ENCODE measurements around the gene ARG2.

The ARG2 gene

DNA sequence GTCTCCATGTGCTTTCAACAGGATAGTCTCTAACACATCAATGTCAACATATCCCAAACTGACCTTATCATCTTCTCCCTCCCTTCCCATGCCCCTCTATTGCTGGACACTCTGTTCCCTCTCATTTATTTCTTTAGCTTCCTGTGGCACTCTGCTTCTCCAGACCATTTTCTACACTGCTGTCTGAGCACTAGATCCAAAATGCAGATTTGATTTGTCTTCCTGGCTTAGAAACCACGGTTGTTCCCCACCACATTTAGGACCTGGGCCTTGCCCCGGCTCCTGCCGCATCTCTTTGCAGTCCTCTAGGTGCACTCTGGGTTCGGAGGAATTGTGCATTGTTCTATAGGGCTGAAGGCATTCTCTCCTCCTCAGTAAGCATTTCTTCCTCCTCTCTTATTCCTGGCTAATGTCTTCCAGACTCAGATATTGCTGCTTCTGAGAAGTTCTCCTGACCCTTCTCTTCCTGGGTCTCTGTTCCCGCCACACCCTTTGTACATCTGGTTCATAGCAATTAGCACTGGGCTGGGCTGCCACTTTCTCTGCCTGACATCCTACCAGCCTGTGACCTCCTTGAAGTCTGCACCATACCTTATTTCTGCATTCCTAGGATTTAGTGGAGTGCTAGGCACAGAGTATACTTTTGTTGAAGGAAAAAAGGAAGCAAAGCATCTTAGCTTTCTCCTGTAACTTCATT, 13.9 kb downstream of the ARG2 start:
- no peaks in the 10 kb centered on the region for H3K36me3 ChIP-seq (ENCODE audit: control insufficient read depth in 2 of 2, insufficient read depth in 2 of 2, low read length in 2 of 2)
- H3K9ac ChIP-seq (ENCODE audit: low read depth in 1 of 2, low read length in 2 of 2) = no peak overlapping the region
- H3K27me3 ChIP-seq (ENCODE audit: control insufficient read depth in 2 of 2, insufficient read depth in 2 of 2, low read length in 2 of 2) = no peaks in the 10 kb centered on the region
- no peaks in the 10 kb centered on the region for H3K9me3 ChIP-seq (ENCODE audit: control insufficient read depth in 2 of 2, low read length in 2 of 2)
- no peaks in the 10 kb centered on the region for H3K4me1 ChIP-seq (ENCODE audit: control insufficient read depth in 2 of 2, insufficient read depth in 2 of 2, low read length in 2 of 2)
- no peak overlapping the region for H3K4me3 ChIP-seq (ENCODE audit: low read length in 2 of 2)
- H3K27ac ChIP-seq (ENCODE audit: low read depth in 2 of 2, low read length in 2 of 2) = no peak overlapping the region

DNA sequence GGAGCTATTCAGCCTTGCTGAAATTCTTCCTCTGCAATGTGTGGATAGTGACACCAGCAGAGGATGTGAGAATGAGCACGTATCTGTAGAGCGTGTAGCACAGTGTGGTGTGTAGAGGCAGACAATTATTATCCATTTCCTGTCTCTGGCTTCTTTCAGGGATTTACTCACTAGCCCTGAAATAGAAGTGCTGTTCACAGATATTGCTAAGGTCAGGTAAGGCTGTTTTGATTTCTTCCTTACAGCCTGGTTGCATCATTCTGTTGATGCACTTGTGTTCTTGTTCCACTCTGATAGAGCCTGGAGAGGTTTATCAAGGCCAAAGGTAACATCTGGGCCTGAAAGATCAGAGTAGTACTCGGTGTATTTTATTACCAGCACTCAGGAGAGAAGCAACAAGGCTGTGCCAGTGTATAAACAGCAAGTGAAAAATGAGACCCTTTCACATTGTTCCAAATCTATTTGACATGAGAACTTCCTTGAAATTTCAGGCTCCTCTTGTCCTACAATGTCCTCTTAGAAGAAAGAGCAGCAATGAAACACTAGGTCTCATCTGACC, 16.7 kb downstream of the ARG2 start:
- Histone ChIP-seq H3K27me3 (ENCODE audit: control insufficient read depth in 2 of 2, insufficient read depth in 2 of 2, low read length in 2 of 2) (no peaks in the 10 kb centered on the region), H3K4me1 (ENCODE audit: control insufficient read depth in 2 of 2, insufficient read depth in 2 of 2, low read length in 2 of 2) (no peaks in the 10 kb centered on the region), H3K9ac (ENCODE audit: low read depth in 1 of 2, low read length in 2 of 2) (no peak overlapping the region), H3K36me3 (ENCODE audit: control insufficient read depth in 2 of 2, insufficient read depth in 2 of 2, low read length in 2 of 2) (no peaks in the 10 kb centered on the region), H3K9me3 (ENCODE audit: control insufficient read depth in 2 of 2, low read length in 2 of 2) (no peaks in the 10 kb centered on the region), H3K27ac (ENCODE audit: low read depth in 2 of 2, low read length in 2 of 2) (no peak overlapping the region), H3K4me3 (ENCODE audit: low read length in 2 of 2) (no peak overlapping the region)

DNA sequence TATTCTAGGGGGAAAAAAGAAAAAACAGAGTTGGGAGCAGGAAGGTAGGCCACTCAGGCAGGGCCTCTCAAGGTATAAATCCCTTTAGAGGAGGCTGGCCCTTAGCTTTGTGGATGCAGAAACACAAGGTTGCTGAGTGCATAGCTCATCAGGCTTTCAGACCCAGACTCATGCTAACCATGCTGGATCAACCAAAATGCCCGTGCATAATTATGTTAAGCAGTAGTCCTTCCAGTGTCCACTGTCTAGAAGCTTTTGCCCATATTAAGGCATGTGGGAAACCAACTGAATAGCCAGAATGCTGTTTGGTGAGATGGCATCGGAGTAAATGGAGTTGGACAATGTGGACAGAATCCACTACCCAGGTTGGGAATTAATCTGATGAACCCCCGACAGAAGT, 18.9 kb downstream of the ARG2 start:
- no peak overlapping the region for H3K4me3 ChIP-seq (ENCODE audit: low read length in 2 of 2)
- H3K9me3 ChIP-seq (ENCODE audit: control insufficient read depth in 2 of 2, low read length in 2 of 2) = no peaks in the 10 kb centered on the region
- no peaks in the 10 kb centered on the region for H3K36me3 ChIP-seq (ENCODE audit: control insufficient read depth in 2 of 2, insufficient read depth in 2 of 2, low read length in 2 of 2)
- H3K27me3 ChIP-seq (ENCODE audit: control insufficient read depth in 2 of 2, insufficient read depth in 2 of 2, low read length in 2 of 2) = no peaks in the 10 kb centered on the region
- H3K9ac ChIP-seq (ENCODE audit: low read depth in 1 of 2, low read length in 2 of 2) = no peak overlapping the region
- H3K27ac ChIP-seq (ENCODE audit: low read depth in 2 of 2, low read length in 2 of 2) = no peak overlapping the region
- no peaks in the 10 kb centered on the region for H3K4me1 ChIP-seq (ENCODE audit: control insufficient read depth in 2 of 2, insufficient read depth in 2 of 2, low read length in 2 of 2)

DNA sequence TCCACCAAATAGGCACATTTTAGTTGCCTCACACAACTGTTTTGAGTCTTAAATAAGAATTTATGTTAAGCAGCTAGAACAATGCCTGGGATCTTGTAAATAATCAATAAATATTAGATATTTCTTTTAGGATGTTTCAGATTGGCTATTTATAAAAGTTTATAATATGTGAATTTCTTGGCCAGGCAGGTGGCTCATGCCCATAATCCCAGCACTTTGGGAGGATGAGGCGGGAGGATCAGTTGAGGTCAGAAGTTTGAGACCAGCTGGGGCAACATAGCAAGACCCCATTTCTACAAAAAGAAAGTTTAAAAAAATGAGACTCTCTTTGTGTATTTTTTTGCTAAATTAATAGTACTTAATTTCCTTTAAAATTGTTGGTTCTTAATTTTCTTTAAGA, 21.8 kb downstream of the ARG2 start:
- Histone ChIP-seq H3K4me1 (ENCODE audit: control insufficient read depth in 2 of 2, insufficient read depth in 2 of 2, low read length in 2 of 2) (no peaks in the 10 kb centered on the region), H3K27me3 (ENCODE audit: control insufficient read depth in 2 of 2, insufficient read depth in 2 of 2, low read length in 2 of 2) (no peaks in the 10 kb centered on the region), H3K36me3 (ENCODE audit: control insufficient read depth in 2 of 2, insufficient read depth in 2 of 2, low read length in 2 of 2) (peaks cover 6 to 7% of the 10 kb centered on the region in 2 donors), H3K4me3 (ENCODE audit: low read length in 2 of 2) (no peak overlapping the region), H3K27ac (ENCODE audit: low read depth in 2 of 2, low read length in 2 of 2) (no peak overlapping the region), H3K9ac (ENCODE audit: low read depth in 1 of 2, low read length in 2 of 2) (no peak overlapping the region), H3K9me3 (ENCODE audit: control insufficient read depth in 2 of 2, low read length in 2 of 2) (no peaks in the 10 kb centered on the region)

DNA sequence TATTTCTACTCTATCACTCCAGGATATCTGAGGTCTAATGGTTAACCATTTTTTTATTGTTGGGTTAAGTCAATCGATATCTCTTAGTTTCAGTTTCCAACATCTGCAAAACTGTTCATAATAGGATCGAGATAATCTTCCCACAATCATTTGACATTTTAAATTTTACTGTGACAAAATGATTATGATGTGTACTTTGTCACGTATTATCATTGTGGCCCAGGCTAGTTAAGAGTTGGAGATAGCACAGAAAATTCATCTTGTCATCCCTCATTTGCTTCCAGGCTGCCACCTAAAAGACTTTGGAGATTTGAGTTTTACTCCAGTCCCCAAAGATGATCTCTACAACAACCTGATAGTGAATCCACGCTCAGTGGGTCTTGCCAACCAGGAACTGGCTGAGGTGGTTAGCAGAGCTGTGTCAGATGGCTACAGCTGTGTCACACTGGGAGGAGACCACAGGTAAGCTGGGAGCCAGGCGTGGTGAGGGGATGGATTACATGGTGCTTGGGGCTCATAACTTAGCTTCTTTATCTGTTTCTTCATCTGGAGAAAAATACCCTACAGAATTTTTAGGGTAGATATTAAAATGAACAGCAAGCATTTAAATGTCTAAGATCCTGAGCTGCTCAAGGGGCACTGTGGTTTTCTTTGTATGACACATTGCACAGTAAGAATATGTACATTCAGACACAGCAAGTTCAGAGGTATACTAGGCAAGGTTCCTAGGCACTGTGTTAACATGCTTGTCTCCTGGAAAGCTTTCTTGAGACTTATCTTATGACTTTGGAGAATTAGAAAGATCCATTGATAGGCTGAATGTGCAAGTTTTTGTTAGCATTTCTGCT, 22.4 kb downstream of the ARG2 start:
- H3K36me3 ChIP-seq (ENCODE audit: control insufficient read depth in 2 of 2, insufficient read depth in 2 of 2, low read length in 2 of 2) = peaks cover 8 to 10% of the 10 kb centered on the region in 2 donors
- no peak overlapping the region for H3K4me3 ChIP-seq (ENCODE audit: low read length in 2 of 2)
- H3K9me3 ChIP-seq (ENCODE audit: control insufficient read depth in 2 of 2, low read length in 2 of 2) = no peaks in the 10 kb centered on the region
- no peaks in the 10 kb centered on the region for H3K27me3 ChIP-seq (ENCODE audit: control insufficient read depth in 2 of 2, insufficient read depth in 2 of 2, low read length in 2 of 2)
- H3K4me1 ChIP-seq (ENCODE audit: control insufficient read depth in 2 of 2, insufficient read depth in 2 of 2, low read length in 2 of 2) = no peaks in the 10 kb centered on the region
- H3K9ac ChIP-seq (ENCODE audit: low read depth in 1 of 2, low read length in 2 of 2) = no peak overlapping the region
- no peak overlapping the region for H3K27ac ChIP-seq (ENCODE audit: low read depth in 2 of 2, low read length in 2 of 2)

DNA sequence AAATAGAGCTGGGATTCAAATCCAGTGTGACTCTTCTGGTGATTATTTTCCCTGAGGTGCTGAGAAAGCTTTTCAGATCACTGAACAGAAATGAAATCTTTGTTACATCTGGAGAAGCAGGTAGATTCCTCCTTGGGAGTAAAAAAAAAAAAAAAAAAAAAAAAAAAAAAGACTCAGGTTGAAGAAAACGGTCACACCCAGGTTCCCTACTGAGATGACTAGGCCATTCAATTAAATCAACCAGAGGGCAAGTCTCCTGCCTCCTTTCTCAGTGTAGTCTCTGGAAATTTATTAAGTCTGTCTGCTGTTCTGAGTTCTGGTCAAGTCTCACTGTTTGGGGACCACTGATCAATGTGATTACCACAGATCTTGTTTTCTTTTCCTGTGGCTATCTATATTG, 24.0 kb downstream of the ARG2 start:
- Histone ChIP-seq H3K4me1 (ENCODE audit: control insufficient read depth in 2 of 2, insufficient read depth in 2 of 2, low read length in 2 of 2) (no peaks in the 10 kb centered on the region), H3K27ac (ENCODE audit: low read depth in 2 of 2, low read length in 2 of 2) (no peak overlapping the region), H3K9ac (ENCODE audit: low read depth in 1 of 2, low read length in 2 of 2) (no peak overlapping the region), H3K4me3 (ENCODE audit: low read length in 2 of 2) (no peak overlapping the region), H3K27me3 (ENCODE audit: control insufficient read depth in 2 of 2, insufficient read depth in 2 of 2, low read length in 2 of 2) (no peaks in the 10 kb centered on the region), H3K9me3 (ENCODE audit: control insufficient read depth in 2 of 2, low read length in 2 of 2) (no peaks in the 10 kb centered on the region), H3K36me3 (ENCODE audit: control insufficient read depth in 2 of 2, insufficient read depth in 2 of 2, low read length in 2 of 2) (peaks cover 14 to 16% of the 10 kb centered on the region in 2 donors)

DNA sequence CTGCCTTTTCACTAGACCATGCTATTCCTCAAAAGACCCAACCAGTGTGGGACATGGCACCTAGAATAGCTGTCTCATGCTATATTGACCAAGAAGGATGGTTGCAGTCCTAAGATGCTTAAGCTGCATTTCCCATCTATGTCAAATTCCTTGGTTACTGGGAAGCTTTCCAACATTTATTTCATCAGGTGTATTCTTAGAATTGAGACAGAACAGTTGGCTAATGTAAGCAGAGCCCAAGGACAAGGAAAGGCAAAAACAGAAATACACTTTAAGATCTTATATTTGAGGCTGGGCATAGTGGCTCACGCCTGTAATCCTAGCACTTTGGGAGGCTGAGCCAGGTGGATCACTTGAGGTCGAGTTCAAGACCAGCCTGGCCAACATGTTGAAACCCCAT, 24.7 kb downstream of the ARG2 start:
- no peaks in the 10 kb centered on the region for H3K4me1 ChIP-seq (ENCODE audit: control insufficient read depth in 2 of 2, insufficient read depth in 2 of 2, low read length in 2 of 2)
- H3K9ac ChIP-seq (ENCODE audit: low read depth in 1 of 2, low read length in 2 of 2) = no peak overlapping the region
- no peak overlapping the region for H3K4me3 ChIP-seq (ENCODE audit: low read length in 2 of 2)
- H3K27me3 ChIP-seq (ENCODE audit: control insufficient read depth in 2 of 2, insufficient read depth in 2 of 2, low read length in 2 of 2) = no peaks in the 10 kb centered on the region
- H3K27ac ChIP-seq (ENCODE audit: low read depth in 2 of 2, low read length in 2 of 2) = no peak overlapping the region
- H3K36me3 ChIP-seq (ENCODE audit: control insufficient read depth in 2 of 2, insufficient read depth in 2 of 2, low read length in 2 of 2) = peaks cover 21 to 23% of the 10 kb centered on the region in 2 donors
- H3K9me3 ChIP-seq (ENCODE audit: control insufficient read depth in 2 of 2, low read length in 2 of 2) = no peaks in the 10 kb centered on the region

DNA sequence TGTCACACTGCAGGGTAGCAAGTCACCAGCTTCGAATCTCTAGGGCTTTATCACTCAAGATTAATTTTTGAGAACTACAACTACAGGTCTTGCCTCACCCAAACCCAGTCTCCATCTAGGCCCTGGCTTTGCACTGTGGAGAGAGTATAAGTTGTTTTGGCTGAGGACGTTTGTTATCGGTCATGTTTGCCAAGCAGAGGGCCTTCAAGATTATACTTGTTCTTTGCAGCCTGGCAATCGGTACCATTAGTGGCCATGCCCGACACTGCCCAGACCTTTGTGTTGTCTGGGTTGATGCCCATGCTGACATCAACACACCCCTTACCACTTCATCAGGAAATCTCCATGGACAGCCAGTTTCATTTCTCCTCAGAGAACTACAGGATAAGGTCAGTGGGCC, 25.7 kb downstream of the ARG2 start:
- H3K27me3 ChIP-seq (ENCODE audit: control insufficient read depth in 2 of 2, insufficient read depth in 2 of 2, low read length in 2 of 2) = no peaks in the 10 kb centered on the region

DNA sequence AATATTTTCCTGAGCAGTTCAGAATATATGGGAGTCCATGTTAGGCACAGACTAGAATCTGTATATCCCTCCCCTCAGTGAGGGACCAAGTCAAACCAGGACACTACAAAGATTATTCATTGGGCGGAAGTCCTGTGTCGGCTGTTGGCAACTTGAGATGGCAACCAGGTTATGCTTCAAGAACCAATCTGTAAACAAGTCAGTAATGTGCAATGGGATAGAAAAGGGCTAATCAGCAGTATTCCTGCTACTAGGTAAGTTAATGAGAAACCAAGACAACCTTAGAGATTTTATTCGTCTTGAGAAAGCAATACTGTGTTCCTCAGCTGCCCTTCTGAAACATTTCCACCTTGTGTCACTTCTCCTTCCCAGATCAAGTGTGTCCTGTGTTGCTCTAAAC, 26.4 kb downstream of the ARG2 start:
- Histone ChIP-seq H3K36me3 (ENCODE audit: control insufficient read depth in 2 of 2, insufficient read depth in 2 of 2, low read length in 2 of 2) (peaks cover 37 to 40% of the 10 kb centered on the region in 2 donors), H3K27me3 (ENCODE audit: control insufficient read depth in 2 of 2, insufficient read depth in 2 of 2, low read length in 2 of 2) (no peaks in the 10 kb centered on the region), H3K27ac (ENCODE audit: low read depth in 2 of 2, low read length in 2 of 2) (no peak overlapping the region), H3K9ac (ENCODE audit: low read depth in 1 of 2, low read length in 2 of 2) (no peak overlapping the region), H3K4me1 (ENCODE audit: control insufficient read depth in 2 of 2, insufficient read depth in 2 of 2, low read length in 2 of 2) (no peaks in the 10 kb centered on the region), H3K9me3 (ENCODE audit: control insufficient read depth in 2 of 2, low read length in 2 of 2) (no peaks in the 10 kb centered on the region), H3K4me3 (ENCODE audit: low read length in 2 of 2) (no peak overlapping the region)

More for the DNA sequence above, 25.7 kb downstream of the ARG2 start:
- Histone ChIP-seq H3K4me3 (ENCODE audit: low read length in 2 of 2) (no peak overlapping the region), H3K9me3 (ENCODE audit: control insufficient read depth in 2 of 2, low read length in 2 of 2) (no peaks in the 10 kb centered on the region), H3K27ac (ENCODE audit: low read depth in 2 of 2, low read length in 2 of 2) (no peak overlapping the region), H3K9ac (ENCODE audit: low read depth in 1 of 2, low read length in 2 of 2) (no peak overlapping the region), H3K4me1 (ENCODE audit: control insufficient read depth in 2 of 2, insufficient read depth in 2 of 2, low read length in 2 of 2) (no peaks in the 10 kb centered on the region), H3K36me3 (ENCODE audit: control insufficient read depth in 2 of 2, insufficient read depth in 2 of 2, low read length in 2 of 2) (peaks cover 29 to 33% of the 10 kb centered on the region in 2 donors)

DNA sequence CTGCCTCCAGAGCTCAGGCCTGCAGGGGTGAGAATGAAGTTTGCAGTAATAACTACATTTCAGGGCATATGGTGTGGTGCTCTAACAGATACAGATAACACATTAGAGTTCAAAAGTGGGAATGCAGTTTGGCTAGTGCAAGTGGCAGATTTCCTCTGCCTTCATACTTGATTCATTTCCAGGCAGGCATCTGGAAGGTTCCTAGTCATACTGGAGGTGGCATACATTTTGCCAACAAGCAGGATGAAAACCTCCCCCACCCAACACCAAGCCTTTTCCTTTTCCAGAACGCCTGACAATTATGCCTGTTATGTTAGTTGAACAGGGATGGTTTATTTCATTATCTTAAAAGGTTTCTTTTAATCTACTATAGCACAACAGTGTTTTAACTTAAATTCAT, 30.4 kb downstream of the ARG2 start:
- H3K9me3 ChIP-seq (ENCODE audit: control insufficient read depth in 2 of 2, low read length in 2 of 2) = no peaks in the 10 kb centered on the region
- no peaks in the 10 kb centered on the region for H3K4me1 ChIP-seq (ENCODE audit: control insufficient read depth in 2 of 2, insufficient read depth in 2 of 2, low read length in 2 of 2)
- H3K4me3 ChIP-seq (ENCODE audit: low read length in 2 of 2) = no peak overlapping the region
- H3K27me3 ChIP-seq (ENCODE audit: control insufficient read depth in 2 of 2, insufficient read depth in 2 of 2, low read length in 2 of 2) = no peaks in the 10 kb centered on the region
- H3K36me3 ChIP-seq (ENCODE audit: control insufficient read depth in 2 of 2, insufficient read depth in 2 of 2, low read length in 2 of 2) = peaks cover 67 to 68% of the 10 kb centered on the region in 2 donors
- no peak overlapping the region for H3K9ac ChIP-seq (ENCODE audit: low read depth in 1 of 2, low read length in 2 of 2)
- H3K27ac ChIP-seq (ENCODE audit: low read depth in 2 of 2, low read length in 2 of 2) = no peak overlapping the region
